Fibroblast of villous mesenchyme (primary cell): Measurements from ENCODE around the gene KRTAP2-4. TPM values are rescaled to one million over a fixed set of nuclear protein-coding genes. Genes with fewer than 3 reads are reported as not detected.
"Not testable (repeated sequence)": the region's sequence is repeated elsewhere in the genome, so short reads cannot be mapped to it uniquely, and the experiment has no call there.

Source experiments
- DNase-seq: peaks from one replicate; pipeline ENCODE4 v3.0.0-alpha.2; 2010; ENCODE audit warnings: low read depth
- H3K4me3 ChIP-seq: 2 replicates; pipeline ENCODE4 v1.5.1; 2011; ENCODE audit warnings: low read depth, mild to moderate bottlenecking, low read length
- CTCF ChIP-seq: IDR thresholded peaks from 2 replicates; pipeline ENCODE4 v1.5.1; 2012; ENCODE audit warnings: low read depth, mild to moderate bottlenecking, low read length; ENCODE audit not compliant: insufficient read depth
- total RNA-seq: library from RNA; depleted of rRNA; stranded (reverse); fragments of >200 nt; gene quantifications from 2 replicates; pipeline ENCODE4 v1.2.3, GENCODE V29; 2012

The KRTAP2-4 gene
- total RNA-seq = not detected in 2 replicates

GRCh38 chr17:41065829-41066624 is at the start of gene KRTAP2-4:
TSS of gene KRTAP2-4 (minus strand) at chr17:41065879. CDS start at chr17:41065845, 34 bp downstream.
- peak; percentile 93 for DNase-seq
- no peak within 1 kb of the TSS for H3K4me3 ChIP-seq
- TF ChIP-seq CTCF = no peak

GRCh38 chr17:41111151-41111885 is 45.6 kb upstream of the KRTAP2-4 start:
- no peak for TF ChIP-seq CTCF
- no peak for DNase-seq
- H3K4me3 ChIP-seq = no peak overlapping the region

- DNase-seq, H3K4me3 ChIP-seq: not testable (repeated sequence)
Observed at GRCh38 chr17:41108728-41109386, 43.2 kb upstream of the KRTAP2-4 start.

GRCh38 chr17:41107941-41108450 is 42.3 kb upstream of the KRTAP2-4 start:
- no peak for DNase-seq
- no peak for TF ChIP-seq CTCF
- no peak overlapping the region for H3K4me3 ChIP-seq

- DNase-seq, H3K4me3 ChIP-seq: not testable (repeated sequence)
Observed at GRCh38 chr17:41105347-41105746, 39.7 kb upstream of the KRTAP2-4 start, which contains the start of gene KRTAP4-9. TSS of gene KRTAP4-9 (plus strand) at chr17:41105389. CDS start at chr17:41105389, 0 bp downstream.

GRCh38 chr17:41104386-41105038 is 38.8 kb upstream of the KRTAP2-4 start:
- DNase-seq, H3K4me3 ChIP-seq: not testable (repeated sequence)

- no peak for DNase-seq
- H3K4me3 ChIP-seq = no peak overlapping the region
- no peak for TF ChIP-seq CTCF
Observed at GRCh38 chr17:41103896-41104295, 38.2 kb upstream of the KRTAP2-4 start.
